Measurements from ENCODE around the gene DDX17. TPM values are rescaled to one million over a fixed set of nuclear protein-coding genes. Genes with fewer than 3 reads are reported as not detected.

Gene DDX17
- polyA plus RNA-seq, 1 donor (not counting 4 experiments of a cell fraction or from before 2014, with no cell fraction given): 270 TPM

DNA sequence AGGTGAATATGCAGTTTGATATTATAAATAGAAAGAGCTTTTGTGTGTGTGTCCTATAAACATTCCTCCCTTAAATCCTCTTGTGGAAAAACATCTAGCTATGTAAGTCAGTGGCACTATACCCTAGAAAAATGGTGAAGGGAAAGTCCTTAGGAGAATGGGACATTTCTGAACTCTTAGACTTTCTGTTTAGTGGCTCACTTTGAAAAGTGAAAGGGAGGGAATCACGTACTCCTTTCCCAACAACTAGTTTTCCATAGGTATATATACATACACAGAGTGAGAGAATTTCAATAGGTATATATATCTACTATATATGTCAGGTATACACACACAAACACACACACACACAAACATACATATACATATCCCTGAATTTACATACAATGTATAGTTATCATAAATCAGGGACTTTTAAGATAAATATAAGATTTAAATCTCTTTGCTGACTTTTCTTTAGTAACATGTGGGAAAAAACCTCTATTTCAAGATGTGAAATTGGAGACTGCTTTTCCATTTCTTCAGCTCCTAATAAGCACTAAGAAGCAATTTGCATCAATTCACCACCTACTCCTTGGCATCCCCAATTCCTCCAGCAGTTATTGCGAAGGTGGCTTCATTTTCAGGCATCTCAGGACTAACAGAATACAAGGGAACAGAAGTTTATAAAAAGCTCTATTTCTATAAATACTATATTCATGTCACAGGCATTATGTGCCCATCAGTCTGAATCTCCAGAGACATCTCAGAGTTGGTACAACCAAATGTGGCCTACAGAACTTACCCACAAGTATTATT lies 13.5 kb upstream of the DDX17 start:
- DNase-seq (ENCODE audit: low read depth, low spot score) (no peak), FAIRE-seq (no peak)
- Histone ChIP-seq H3K9me1 (ENCODE audit: control insufficient read depth, extremely low read depth, insufficient read depth, low read length) (no peaks in the 10 kb centered on the region), H3K4me1 (ENCODE audit: control insufficient read depth, extremely low read depth, insufficient read depth, low read length) (no peaks in the 10 kb centered on the region), H3K27ac (ENCODE audit: control insufficient read depth, insufficient read depth, low read length) (no peak overlapping the region), H3K4me3 (ENCODE audit: control insufficient read depth in 2 of 3, extremely low read depth in 1 of 3, insufficient read depth in 2 of 3, low read depth in 1 of 3, low read length in 3 of 3) (no peak overlapping the region), H3K9me3 (ENCODE audit: control insufficient read depth, low read depth, low read length) (no peaks in the 10 kb centered on the region), H3K4me2 (ENCODE audit: control insufficient read depth, extremely low read depth, insufficient read depth, low read depth, low read length) (no peak overlapping the region), H4K20me1 (ENCODE audit: control insufficient read depth, extremely low read depth, insufficient read depth, low read length) (no peaks in the 10 kb centered on the region), H3K9ac (ENCODE audit: control insufficient read depth, extremely low read depth, insufficient read depth, low read length) (no peak overlapping the region), H3K79me2 (ENCODE audit: control insufficient read depth, insufficient read depth, low read length) (no peaks in the 10 kb centered on the region), H2AFZ (ENCODE audit: control insufficient read depth, low read length) (no peak overlapping the region), H3K27me3 (ENCODE audit: control insufficient read depth, extremely low read depth, insufficient read depth, low read length) (no peaks in the 10 kb centered on the region), H3K36me3 (ENCODE audit: control insufficient read depth in 2 of 2, extremely low read depth in 1 of 2, insufficient read depth in 2 of 2, low read length in 2 of 2) (no peaks in the 10 kb centered on the region)
- dilution Hi-C loops (cut with MboI; ENCODE audit: extremely low pct_ligation_motif_present, low sequenced_read_pairs): no loop called here
- no peak for TF ChIP-seq CTCF (optimal IDR thresholded peaks at IDR 0.05 in 1 of 3, IDR thresholded peaks at IDR 0.05 in 1 of 3, conservative IDR thresholded peaks at IDR 0.05 in 1 of 3; ENCODE audit: extremely low read depth in 1 of 3, insufficient read depth in 2 of 3, low read length in 3 of 3)
- TF ChIP-seq EZH2 (IDR thresholded peaks at IDR 0.05; ENCODE audit: low read length): no peak

- dilution Hi-C loops (cut with MboI; ENCODE audit: extremely low pct_ligation_motif_present, low sequenced_read_pairs): no loop called here
- Histone ChIP-seq H3K4me2 (ENCODE audit: control insufficient read depth, extremely low read depth, insufficient read depth, low read depth, low read length) (no peak overlapping the region), H4K20me1 (ENCODE audit: control insufficient read depth, extremely low read depth, insufficient read depth, low read length) (no peaks in the 10 kb centered on the region), H3K9me3 (ENCODE audit: control insufficient read depth, low read depth, low read length) (no peaks in the 10 kb centered on the region), H2AFZ (ENCODE audit: control insufficient read depth, low read length) (no peak overlapping the region), H3K27ac (ENCODE audit: control insufficient read depth, insufficient read depth, low read length) (no peak overlapping the region), H3K4me1 (ENCODE audit: control insufficient read depth, extremely low read depth, insufficient read depth, low read length) (no peaks in the 10 kb centered on the region), H3K9me1 (ENCODE audit: control insufficient read depth, extremely low read depth, insufficient read depth, low read length) (no peaks in the 10 kb centered on the region), H3K4me3 (ENCODE audit: control insufficient read depth in 2 of 3, extremely low read depth in 1 of 3, insufficient read depth in 2 of 3, low read depth in 1 of 3, low read length in 3 of 3) (no peak overlapping the region), H3K9ac (ENCODE audit: control insufficient read depth, extremely low read depth, insufficient read depth, low read length) (no peak overlapping the region), H3K27me3 (ENCODE audit: control insufficient read depth, extremely low read depth, insufficient read depth, low read length) (no peaks in the 10 kb centered on the region), H3K36me3 (ENCODE audit: control insufficient read depth in 2 of 2, extremely low read depth in 1 of 2, insufficient read depth in 2 of 2, low read length in 2 of 2) (no peaks in the 10 kb centered on the region), H3K79me2 (ENCODE audit: control insufficient read depth, insufficient read depth, low read length) (no peaks in the 10 kb centered on the region)
- no peak for DNase-seq (ENCODE audit: low read depth, low spot score)
- FAIRE-seq: no peak
- TF ChIP-seq EZH2 (IDR thresholded peaks at IDR 0.05; ENCODE audit: low read length) (no peak), CTCF (optimal IDR thresholded peaks at IDR 0.05 in 1 of 3, IDR thresholded peaks at IDR 0.05 in 1 of 3, conservative IDR thresholded peaks at IDR 0.05 in 1 of 3; ENCODE audit: extremely low read depth in 1 of 3, insufficient read depth in 2 of 3, low read length in 3 of 3) (no peak)
Observed at GRCh38 chr22:38518620-38519019, 12.5 kb upstream of the DDX17 start.

All from keratinocyte (primary cell).